8988T (cell line): ENCODE measurements around the gene RAMACL.
"Not testable (repeated sequence)": the region's sequence is repeated elsewhere in the genome, so short reads cannot be mapped to it uniquely, and the experiment has no call there.

ENCODE experiments used
- DNase-seq: peaks from one replicate; pipeline ENCODE4 v3.0.0; 2011

RAMACL gene

DNA sequence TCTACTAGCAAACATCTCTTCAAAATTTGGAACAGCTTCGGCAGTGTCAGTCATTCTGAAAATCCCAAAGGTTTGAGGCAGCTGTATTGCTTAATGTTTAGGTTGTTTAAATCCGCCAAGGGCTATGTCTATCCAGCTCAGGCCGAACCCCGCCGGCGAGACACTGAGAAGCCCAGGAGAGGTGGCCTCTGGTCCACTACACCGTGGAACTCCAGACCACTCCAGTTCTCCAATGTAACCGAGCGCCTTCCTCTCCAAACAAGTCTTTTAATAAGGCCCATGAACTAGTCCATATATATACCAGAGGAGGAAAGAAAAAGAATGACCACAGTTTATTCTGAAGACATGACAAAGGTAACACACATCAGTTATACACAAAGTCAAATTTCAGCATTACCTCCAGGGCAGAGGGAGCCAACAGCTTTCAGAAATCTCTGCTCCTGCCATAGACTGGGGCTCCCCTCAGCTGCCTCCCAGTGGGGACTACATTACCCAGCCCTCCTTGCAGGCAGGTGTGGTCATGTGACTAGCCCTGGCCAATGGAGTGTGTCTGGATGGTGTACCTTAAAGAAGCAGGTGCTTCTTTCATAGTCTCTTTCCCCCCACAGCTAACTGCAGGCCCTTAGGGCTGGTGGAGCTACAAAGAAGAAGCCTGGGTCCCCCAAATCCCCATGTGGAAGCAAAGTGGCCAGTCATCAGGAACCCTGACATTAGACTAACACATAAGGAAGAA lies at the start of gene RAMACL:
Gene RAMACL (minus strand): TSS at position 255 of the 733 bp plus-strand sequence. CDS start 201 bp downstream, at position 54.
- peak; percentile 79 for DNase-seq

DNA sequence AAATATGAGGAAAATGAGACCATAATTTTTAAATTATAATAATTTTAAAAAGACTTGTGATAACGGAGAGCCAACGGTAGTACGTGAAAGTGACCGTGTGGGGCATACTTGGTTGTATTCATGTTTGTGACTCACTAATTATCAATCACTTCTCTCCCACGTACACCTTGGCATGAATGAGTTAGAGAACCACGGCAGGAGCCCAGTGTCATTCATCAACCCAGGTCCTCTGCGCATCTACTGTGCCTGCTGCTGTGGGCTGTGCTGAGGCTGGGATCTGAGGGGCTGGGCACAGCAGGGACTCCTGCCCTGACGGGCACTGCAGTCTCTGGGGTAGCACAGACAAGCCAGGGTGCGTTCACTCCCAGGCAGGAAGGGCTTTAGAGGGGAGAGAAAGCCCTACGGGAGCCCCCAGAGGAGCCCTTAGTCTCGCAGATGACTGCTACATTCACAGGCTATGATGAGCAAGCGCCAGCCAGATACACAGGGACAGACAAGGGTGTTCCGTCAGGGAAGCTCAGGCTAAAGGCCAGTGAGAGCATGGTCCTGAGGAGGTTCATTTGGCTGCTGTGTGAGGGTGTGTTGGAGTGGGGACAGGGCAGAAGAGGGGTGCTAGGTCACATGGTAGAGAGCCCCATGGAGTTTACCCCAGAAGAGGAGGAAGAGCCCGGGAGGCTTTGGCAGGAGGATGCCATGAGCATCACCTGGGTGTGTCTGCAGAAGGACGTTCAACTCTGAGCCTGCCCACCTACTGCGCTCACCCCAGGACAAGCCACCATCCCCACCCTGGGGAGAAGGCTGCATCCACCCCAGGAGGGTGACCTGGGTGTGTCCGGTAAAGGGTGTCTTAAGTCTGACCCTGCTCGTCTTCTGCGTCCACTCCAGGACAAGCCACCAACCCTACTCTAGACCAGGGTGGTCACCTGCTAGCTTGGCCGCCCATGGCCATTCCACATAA lies 48.8 kb upstream of the RAMACL start:
- no peak for DNase-seq

DNA sequence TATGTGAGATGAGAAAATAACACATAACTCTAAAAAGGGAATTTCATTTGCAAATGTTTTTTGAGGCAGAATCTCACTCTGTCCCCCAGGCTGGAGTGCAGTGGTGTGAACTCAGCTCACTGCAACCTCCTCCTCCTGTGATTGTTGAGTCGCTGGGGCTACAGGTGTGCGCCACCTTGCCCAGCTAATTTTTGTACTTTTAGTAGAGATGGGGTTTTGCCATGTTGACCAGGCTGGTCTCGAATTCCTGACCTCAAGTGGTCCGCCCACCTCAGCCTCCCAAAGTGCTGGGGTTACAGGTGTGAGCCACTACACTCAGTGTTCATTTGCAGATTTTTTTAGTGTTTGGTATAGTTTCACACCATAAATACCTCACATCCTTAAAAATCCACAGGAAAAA lies 48.1 kb upstream of the RAMACL start:
- not testable (repeated sequence) for DNase-seq

DNA sequence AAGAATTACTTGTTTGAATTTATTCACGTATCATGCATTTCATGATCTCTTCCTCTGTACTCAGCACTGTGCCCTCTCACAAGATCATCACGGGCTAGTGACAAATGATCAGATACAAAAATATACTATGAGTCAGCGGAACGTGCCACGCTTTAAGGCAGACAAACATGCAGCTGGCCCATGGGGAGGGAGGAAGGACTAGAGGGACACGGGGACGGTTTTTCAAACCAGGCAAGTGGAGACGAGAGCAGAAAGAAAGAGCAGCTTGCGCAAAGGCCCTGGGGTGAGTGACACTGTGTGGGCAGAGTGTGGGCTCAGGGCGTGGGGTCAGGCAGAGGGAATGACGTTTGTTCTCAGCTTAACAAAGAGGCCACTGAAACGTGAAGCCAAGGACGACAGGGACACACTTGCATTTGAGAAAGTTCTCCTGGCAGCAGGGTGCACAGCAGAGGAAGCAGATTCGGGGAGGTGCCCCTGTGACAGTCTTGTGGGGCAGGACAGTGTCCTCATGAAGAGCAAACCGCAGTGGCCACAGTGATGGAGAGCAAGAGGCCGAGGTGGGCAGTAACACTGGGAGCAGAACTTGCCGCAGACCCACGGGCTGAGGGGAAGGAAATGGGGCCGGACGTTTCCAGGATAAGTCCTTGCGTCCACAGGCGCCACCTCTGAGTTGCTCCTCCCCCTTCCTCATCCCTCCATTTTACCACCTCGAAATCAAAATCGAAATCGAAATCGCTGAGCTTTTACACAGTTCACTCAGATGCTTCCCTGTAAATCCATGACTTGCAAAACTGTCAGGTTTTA lies 47.5 kb upstream of the RAMACL start:
- DNase-seq, result no peak

DNA sequence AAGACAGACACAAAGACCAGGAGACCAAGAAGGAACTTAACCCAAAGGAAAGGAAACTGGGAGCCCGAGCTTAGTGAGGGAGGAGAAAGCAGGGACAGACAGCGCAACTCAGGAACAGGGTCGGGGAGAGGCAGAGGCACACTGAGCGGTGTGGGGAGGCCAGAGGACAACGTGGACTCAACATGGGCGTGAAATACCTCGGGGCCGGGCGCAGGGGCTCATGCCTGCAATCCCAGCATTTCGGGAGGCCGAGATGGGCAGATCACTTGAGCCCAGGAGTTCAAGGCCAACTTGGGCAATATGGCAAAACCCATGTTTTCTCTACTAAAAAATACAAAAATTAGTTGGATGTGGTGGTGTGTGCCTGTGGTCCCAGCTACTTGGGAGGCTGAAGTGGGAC lies 46.3 kb upstream of the RAMACL start:
- no peak for DNase-seq

DNA sequence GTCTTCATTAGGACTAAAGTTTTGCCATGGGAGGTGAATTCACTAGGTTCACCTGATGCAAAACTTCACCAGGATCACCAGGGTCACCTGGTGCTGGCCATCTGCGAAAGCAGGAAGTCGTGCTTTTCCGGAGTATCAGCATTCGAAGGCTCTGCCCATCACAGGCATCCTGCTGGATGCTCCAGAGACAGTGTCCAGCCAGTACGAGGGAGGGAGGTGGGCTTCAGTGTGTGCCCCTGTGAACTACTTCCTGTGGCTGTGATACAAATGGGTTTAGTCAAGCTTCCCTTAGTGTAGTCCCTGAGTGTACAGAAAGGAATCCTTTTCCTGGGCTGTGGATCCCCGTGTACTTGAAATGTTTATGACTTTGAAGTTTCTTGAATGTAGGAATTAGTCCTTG lies 44.0 kb upstream of the RAMACL start:
- no peak for DNase-seq

DNA sequence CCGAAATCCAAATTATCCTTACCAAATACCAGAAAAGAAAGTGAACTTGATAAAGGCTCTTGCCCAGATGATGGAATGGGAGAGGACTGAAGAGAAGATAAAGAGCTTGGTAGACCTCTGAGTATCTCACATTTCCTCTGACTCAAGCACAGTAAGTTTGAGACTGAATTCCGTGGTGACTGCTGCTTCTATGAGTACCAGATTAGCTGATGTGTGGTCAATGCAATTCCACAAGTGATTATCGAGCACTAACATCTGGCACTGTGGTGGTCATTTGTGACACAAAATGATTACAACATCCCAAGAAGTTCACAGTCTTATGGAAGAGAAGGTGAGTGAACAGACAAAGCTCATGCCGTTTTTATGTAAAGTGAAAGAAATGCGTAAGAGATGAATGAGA lies 43.1 kb upstream of the RAMACL start:
- DNase-seq, result no peak

DNA sequence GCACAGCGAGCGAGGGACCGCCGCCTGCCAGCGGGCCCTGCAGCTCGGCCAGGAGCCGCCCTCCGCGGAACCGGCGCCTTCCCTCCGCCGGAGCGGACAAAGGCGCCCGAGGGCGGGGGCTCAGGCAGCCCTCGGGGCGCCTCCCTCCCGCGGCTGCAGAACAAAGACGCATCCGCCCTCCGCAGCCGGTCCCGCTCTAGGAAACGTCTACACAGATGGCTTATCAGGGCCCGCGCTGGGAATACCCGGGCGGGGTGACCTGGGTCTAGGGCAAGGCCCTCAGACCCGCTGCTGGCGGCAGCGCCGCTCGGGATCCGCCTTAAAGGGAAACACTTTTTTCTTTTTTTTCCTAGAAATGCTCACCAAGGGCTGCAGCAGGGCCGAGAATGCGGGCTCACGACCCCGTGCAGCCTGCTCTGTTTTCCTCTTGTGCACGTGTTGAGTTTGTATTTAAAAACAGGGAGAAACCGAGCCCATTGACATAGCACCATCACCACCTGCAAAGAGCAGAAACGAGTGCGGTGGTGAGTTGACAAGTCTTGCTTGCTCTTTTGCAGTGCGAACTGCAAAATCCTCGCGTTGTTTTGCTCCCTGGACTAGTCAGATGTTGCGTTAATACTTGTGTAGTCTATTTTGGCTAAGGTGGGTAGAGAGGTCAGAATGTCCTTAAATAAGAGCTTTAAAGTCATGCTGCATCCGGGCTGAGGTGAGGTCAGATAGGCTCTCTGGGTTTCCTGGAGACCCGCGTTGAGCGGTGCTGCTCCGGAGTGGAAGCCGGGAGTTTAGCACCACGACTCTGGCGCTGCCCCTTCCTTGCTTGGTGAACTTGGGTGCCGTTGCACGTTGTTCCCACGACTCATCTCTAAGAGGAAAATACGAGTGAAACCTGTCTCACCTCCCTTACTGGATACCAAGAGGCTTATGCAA lies 41.7 kb upstream of the RAMACL start:
- DNase-seq, result peak; percentile 48

DNA sequence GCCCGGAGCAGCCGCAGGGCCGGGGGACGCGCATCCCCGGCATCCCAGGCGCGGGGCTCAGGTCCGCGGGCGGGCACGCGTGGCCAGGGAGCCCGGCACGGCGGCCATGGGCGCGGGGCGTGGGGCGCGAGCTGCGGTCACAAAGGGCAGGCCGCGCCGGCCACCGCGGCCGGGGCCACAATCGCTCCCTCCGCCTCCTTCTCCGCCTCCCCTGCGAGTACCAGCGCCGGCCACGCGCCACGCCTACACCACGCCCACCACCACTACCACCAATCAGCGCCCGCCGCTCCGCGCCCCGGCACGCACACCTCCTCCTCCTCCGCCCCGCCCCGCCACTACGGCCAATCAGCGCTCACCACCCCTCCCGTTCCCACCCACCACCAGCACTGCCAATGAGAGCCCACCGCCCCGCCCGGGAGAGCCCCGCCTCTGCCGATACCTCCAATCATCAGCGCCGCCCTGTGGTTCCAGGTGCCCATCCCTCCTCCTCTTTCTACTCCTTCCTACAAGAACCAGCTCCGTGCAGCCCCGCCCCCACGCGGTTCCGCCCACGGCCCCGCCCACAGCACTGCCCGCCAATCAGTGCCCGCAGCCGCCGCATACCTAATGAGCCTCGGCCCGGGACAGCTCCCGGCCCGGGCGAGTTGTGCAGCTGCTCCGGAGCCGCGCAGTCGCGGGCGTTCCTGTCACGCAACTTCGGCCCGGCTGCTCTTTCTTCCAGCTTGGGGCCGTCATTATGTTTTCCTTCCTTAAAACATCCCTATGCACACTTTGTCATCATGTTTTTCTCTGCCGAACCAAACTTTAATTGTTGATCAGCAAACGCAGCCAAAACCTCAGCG lies 40.8 kb upstream of the RAMACL start, which contains the start of gene RPS6KA2:
Gene RPS6KA2 (minus strand): TSS at position 219 of the 842 bp plus-strand sequence. CDS start 232 bp downstream, outside the sequence.
- peak; percentile 91 for DNase-seq

DNA sequence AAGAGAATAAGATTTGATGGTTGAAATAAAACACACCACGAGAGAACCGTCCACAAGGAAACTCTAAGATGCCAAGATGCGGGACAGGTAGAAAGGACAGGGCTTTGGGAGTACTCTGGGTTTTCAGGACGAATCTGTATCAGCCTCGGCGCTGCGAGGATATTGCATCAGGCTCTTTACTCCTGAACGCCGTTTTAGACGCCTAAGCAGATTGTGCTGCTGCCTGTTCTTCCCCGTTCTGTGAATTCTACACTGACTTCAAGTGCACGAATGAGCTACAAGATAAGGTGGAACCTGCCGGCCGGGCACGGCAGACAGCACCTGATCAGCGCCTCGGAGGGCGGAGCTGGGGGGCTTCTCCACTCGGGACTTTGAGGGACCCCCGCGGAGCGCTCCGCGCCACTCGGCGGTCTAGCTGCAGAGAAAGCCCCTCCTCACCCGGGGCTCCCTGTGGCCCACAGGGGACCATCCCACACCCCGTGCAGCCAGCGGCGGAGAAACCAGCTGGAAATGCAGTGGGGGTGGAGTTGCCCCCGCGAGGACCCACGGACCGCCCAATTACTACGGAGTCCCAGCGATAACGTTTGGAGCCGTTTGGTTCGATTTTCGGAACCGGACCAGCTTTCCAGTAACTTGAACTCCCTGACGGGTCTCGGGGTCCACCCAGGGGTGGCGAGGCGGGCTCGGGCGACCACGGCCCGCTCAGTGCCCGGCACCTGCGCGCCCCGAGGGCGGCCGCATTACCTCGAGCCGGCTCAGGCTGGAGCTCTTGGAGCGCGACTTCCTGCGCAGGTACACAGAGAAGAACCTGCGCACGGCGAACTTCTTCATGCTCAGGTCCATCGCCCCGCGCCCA lies 39.9 kb upstream of the RAMACL start:
- DNase-seq, result no peak

DNA sequence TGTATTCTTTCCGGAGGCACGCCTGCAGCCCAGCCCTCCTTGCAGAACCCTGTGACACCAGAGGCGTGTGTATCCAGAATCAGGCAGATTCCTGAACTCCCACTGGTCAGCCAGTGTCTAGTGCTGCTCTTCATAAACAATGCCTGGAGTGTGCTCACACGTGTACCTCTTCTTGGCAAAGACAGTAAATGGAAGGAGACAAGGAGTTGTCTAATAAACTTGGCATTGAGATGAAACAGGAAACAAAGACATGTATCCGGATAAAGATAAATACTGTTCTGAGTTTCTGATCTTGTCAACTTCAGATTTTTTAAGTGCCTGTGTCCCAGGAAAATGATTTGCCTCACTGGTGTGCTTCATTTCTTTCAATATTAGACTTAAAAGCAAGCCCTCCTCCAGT lies 38.9 kb upstream of the RAMACL start:
- DNase-seq, result no peak

DNA sequence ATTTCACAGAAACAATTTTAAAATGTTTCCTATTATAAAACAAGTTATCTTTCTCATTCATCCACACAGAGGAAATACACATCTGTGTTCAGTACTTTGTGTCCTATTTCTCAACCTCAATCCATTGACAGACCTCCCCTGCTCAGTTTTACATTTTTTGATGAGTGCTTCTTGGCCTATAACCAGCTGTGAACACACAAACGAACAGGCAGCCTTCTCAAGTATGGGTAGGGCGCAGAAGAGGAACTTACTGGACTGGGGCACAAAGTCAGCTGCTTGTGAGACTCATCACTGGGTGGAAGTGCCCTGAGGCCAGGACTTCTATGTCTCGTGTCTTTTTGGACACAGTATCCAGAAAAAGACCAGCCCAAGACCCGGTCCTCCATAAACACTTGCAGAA lies 37.8 kb upstream of the RAMACL start:
- DNase-seq, result no peak

DNA sequence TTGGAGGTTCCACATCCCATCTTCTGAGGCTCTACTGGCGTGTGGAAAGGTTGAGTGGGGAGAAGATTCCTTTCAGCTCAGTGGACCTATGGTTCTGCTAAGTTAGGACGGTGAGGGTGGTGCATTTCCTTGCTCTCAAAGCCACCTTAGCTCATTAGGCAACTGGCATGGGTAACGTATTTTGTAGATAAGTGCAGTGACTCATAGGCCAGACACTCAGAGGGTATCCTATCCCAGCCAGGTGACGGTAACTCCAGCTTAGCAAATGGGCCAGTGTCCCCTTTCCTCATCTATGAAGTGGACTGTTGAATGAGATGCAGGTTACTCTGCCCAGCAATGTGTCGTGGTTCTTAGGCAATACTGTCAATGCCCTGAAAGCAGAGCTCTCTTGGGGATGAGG lies 36.8 kb upstream of the RAMACL start:
- no peak for DNase-seq

DNA sequence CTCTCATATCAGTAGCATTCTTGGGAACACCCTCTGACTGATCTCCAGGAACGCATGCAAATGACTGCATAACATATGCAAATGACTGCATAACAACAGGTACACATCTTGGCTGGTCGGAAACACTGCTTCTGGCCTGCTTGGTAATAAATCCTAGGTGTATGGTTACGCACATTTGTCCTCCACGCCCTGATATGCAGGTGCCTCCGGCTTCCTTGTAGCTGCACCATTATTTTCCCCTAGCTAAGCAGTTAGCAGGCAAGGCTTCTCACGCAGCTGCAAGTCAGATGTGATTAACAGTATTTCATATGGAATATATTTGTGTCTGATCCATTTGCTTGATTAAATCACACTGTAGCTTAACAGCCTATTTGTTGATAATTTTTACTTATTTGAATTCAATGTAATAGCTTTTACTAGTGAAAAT lies 34.6 kb upstream of the RAMACL start:
- no peak for DNase-seq

DNA sequence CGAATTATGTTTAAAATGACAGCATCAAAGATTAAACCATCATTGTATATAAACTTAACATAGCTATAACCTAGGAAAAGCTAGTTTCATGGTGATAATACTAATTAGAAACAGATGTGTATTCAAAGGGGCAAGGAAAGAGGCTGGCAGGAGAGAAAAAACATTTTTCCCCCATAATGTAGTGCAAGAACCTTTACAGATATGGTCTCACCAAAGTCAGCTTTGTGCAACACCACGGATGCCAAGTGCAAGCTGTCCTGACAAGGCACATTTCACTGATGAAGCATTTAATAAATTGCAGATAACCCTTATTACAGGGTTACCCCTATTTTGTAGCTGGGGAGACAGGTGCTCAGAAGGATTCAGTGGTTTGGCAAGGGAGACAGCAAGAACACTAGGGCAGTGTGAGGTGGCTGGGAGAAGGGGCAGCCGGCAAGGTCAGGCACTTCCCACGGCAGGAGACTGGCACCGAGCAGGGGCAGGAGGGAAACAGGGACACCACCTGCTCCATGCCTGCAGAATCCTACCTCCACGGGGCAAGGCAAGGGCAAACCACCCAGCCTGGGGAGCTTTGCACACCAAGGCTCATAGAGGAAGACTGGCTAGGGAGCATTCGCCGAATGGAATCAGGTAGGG lies 34.1 kb upstream of the RAMACL start:
- no peak for DNase-seq

DNA sequence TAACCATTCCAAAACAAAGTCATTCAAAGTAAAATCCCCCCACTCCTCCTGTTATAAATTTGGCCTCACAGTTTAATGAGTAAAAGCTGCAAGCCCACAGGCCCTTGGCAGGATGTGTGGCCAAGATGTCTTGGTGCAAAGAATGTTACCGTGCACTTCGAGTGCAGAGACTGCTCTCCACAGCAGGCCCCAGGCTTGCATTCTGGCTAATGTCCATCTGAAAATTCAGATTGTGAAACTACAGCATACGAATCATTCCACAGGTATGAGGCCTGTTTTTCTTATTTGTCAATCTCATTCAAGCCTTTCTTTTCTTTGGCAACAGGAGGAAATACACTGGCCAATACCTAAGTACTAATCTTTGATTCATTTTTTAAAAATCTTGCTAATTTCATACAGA lies 33.4 kb upstream of the RAMACL start:
- DNase-seq, result no peak

DNA sequence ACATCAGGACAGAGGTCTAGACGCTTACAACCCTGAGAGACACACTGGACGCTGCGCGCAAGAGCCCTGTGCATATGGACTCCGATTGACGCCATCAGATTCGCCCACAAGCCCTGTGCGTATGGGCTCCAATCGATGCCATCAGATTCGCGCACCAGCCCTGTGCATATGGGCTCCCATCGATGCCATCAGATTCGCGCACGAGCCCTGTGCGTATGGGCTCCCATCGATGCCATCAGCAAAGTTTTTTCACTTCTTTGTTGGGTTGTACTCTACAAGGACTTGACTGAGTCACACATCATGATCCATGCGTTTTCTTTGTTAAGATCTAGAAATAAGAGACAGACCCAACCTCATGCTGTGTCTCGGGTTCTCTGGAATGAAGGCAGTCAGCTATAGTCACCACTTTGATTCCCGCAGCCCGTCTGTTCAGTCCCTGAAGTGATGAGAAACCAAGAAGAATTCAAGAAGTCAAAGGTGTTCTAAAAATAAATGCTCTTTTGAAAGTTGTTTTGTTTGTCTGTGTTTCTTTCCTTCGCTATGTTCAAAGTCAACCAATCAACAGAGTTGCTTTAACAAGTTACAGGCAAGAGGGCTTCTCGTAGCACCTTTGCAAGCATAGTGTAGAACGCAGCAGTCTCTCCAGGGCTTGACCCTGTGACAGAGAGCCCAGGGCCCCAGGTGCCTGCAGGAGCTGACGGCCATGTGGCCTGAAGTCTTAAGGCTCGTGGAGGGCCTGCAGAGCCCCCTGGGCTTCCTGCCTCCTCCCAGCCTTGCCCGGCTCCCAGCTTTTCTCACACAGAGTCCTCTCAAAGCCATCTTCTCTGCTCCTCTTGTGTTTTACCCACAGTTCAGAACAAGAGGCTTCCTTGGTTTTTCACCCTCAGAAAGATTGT lies 32.6 kb upstream of the RAMACL start:
- no peak for DNase-seq

DNA sequence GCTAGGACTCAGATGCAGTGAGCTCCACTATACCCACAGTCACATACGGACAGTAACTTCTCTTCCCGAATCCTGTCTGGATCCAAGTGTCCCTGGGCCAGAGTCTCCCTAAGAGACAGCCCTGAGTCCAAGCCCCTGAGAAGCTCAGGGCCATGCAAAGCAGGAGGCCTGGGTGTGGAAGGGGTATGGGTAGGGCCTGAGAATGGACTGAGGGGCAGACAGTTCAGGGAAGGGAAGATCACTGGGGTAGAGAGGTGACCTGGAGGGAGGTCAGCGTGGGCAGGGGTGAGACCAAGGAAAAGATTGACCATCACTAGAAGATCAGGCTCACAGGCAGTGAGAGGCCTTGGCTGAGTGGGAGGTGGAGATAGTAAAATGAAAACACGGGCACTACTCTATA lies 31.8 kb upstream of the RAMACL start:
- no peak for DNase-seq
